ENCODE results near the gene KCNIP1. TPM values are rescaled to one million over a fixed set of nuclear protein-coding genes. Genes with fewer than 3 reads are reported as not detected.

The KCNIP1 gene
- total RNA-seq, 1 donor from 2014 or later, result 2.3 TPM

GRCh38 chr5:170629566-170630175 lies 125.9 kb downstream of the KCNIP1 start:
- Mint-ChIP-seq H3K27me3 (ENCODE audit: low read depth) (peaks cover 43% of the 10 kb centered on the region), H3K36me3 (no peaks in the 10 kb centered on the region), H3K27ac (no peak overlapping the region), H3K9me3 (no peaks in the 10 kb centered on the region), H3K4me1 (peaks cover 28% of the 10 kb centered on the region), H3K4me3 (no peak overlapping the region)
- TF ChIP-seq, protein P1, sequence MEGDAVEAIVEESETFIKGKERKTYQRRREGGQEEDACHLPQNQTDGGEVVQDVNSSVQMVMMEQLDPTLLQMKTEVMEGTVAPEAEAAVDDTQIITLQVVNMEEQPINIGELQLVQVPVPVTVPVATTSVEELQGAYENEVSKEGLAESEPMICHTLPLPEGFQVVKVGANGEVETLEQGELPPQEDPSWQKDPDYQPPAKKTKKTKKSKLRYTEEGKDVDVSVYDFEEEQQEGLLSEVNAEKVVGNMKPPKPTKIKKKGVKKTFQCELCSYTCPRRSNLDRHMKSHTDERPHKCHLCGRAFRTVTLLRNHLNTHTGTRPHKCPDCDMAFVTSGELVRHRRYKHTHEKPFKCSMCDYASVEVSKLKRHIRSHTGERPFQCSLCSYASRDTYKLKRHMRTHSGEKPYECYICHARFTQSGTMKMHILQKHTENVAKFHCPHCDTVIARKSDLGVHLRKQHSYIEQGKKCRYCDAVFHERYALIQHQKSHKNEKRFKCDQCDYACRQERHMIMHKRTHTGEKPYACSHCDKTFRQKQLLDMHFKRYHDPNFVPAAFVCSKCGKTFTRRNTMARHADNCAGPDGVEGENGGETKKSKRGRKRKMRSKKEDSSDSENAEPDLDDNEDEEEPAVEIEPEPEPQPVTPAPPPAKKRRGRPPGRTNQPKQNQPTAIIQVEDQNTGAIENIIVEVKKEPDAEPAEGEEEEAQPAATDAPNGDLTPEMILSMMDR (IDR thresholded peaks at IDR 0.05; ENCODE audit: unreplicated experiment), result no peak
- DNase-seq (ENCODE audit: low spot score in 2 of 2, unreplicated experiment in 2 of 2), result no peak

GRCh38 chr5:170630226-170630625 lies 126.4 kb downstream of the KCNIP1 start:
- no peak overlapping the region for H3K27ac Mint-ChIP-seq
- TF ChIP-seq, protein P1 (IDR thresholded peaks at IDR 0.05; ENCODE audit: unreplicated experiment), result no peak
- no peaks in the 10 kb centered on the region for H3K36me3 Mint-ChIP-seq
- peaks cover 37% of the 10 kb centered on the region for H3K27me3 Mint-ChIP-seq (ENCODE audit: low read depth)
- no peak overlapping the region for H3K4me3 Mint-ChIP-seq
- peaks cover 28% of the 10 kb centered on the region for H3K4me1 Mint-ChIP-seq
- no peaks in the 10 kb centered on the region for H3K9me3 Mint-ChIP-seq
- no peak for DNase-seq (ENCODE audit: low spot score in 2 of 2, unreplicated experiment in 2 of 2)

- H3K36me3 Mint-ChIP-seq, result no peaks in the 10 kb centered on the region
- no peak for DNase-seq (ENCODE audit: low spot score in 2 of 2, unreplicated experiment in 2 of 2)
- H3K9me3 Mint-ChIP-seq, result no peaks in the 10 kb centered on the region
- H3K27ac Mint-ChIP-seq, result no peak overlapping the region
- H3K27me3 Mint-ChIP-seq (ENCODE audit: low read depth), result peaks cover 32% of the 10 kb centered on the region
- H3K4me1 Mint-ChIP-seq, result peaks cover 28% of the 10 kb centered on the region
- TF ChIP-seq, protein P1 (IDR thresholded peaks at IDR 0.05; ENCODE audit: unreplicated experiment), result no peak
- H3K4me3 Mint-ChIP-seq, result no peak overlapping the region
Measured at GRCh38 chr5:170630711-170631141, 126.9 kb downstream of the KCNIP1 start.

DNA sequence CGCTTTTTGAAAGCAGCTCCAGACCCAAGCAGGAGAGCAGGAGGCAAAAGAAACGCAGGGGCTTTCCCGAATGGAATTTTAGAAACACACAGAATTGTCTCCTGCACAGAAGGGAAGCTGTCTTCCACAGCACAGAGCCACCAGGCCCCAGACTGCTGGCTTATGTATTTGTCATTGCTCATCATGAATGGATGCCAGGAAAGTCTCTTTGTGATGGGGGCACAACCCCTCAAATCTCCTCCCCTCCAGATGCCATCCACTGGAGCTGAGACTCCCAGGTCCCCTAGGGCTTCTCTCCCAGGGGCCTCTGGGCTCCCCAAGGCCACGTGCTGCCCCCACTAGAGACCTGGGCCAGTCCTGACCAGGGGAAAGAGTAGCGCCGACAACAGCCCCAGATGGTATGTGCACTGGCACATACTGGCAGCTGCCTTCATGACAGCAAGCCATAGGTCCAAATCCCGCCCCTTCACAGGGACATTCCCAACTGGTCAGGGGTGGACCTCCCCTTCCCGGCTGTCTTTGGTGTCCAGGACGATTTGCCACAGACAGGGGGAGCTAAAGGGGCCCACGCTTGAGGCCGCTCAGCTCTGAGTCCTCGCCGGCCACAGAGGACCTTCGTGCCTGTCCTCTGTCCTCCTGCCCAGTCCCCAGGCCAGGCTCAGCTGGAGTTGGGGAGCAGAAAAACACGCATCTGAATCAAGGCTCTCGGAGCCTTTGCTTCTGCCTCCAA lies 127.8 kb downstream of the KCNIP1 start:
- Mint-ChIP-seq H3K9me3 (no peaks in the 10 kb centered on the region), H3K36me3 (no peaks in the 10 kb centered on the region), H3K27me3 (ENCODE audit: low read depth) (peaks cover 23% of the 10 kb centered on the region), H3K27ac (no peak overlapping the region), H3K4me3 (peak overlapping the region; percentile 11), H3K4me1 (peaks cover 28% of the 10 kb centered on the region)
- TF ChIP-seq, protein P1 (IDR thresholded peaks at IDR 0.05; ENCODE audit: unreplicated experiment), result no peak
- no peak for DNase-seq (ENCODE audit: low spot score in 2 of 2, unreplicated experiment in 2 of 2)

GRCh38 chr5:170632266-170632984 lies 128.6 kb downstream of the KCNIP1 start:
- no peaks in the 10 kb centered on the region for H3K36me3 Mint-ChIP-seq
- H3K27me3 Mint-ChIP-seq (ENCODE audit: low read depth), result peaks cover 23% of the 10 kb centered on the region
- TF ChIP-seq, protein P1 (IDR thresholded peaks at IDR 0.05; ENCODE audit: unreplicated experiment), result no peak
- peaks cover 28% of the 10 kb centered on the region for H3K4me1 Mint-ChIP-seq
- H3K4me3 Mint-ChIP-seq, result peak overlapping the region; percentile 68
- DNase-seq (ENCODE audit: low spot score in 2 of 2, unreplicated experiment in 2 of 2), result no peak
- peak overlapping the region; percentile 95 for H3K27ac Mint-ChIP-seq
- no peaks in the 10 kb centered on the region for H3K9me3 Mint-ChIP-seq

All from mesothelial cell of epicardium (in vitro differentiated cells).